A673 (cell line): ENCODE results near the gene XPO5. TPM values are rescaled to one million over a fixed set of nuclear protein-coding genes. Genes with fewer than 3 reads are reported as not detected.

ENCODE experiments used
- BruUV-seq: library from RNA; stranded (reverse); fragments of 400-500 nt; replicated peaks from 2 replicates; lab custom pipeline; 2021; lab: Mats Ljungman, UMichigan
- CTCF ChIA-PET: fragments of 300-600 bp; sonication (Branson Sonifier 250); formaldehyde crosslinking; loops from one replicate; lab custom pipeline; 2022; ENCODE audit warnings: antibody characterized with exemption; lab: Charles Lee
- POLR2A ChIA-PET: fragments of 300-600 bp; sonication (Branson Sonifier 250); formaldehyde crosslinking; loops from one replicate; lab custom pipeline; 2022; ENCODE audit warnings: antibody characterized with exemption; ENCODE audit not compliant: low non-redundant PET; lab: Charles Lee
- DNase-seq: peaks from one replicate; pipeline ENCODE4 v3.0.0-alpha.2; 2015; ENCODE audit warnings: low spot score
- H3K27ac ChIP-seq: fragments of 200-600 bp; sonication (generic); 2 replicates; pipeline ENCODE4 v1.5.1; 2016; ENCODE audit warnings: mixed run types, low read depth, mild to moderate bottlenecking, mixed read lengths, antibody characterized with exemption, low read length; ENCODE audit not compliant: poor library complexity, severe bottlenecking
- H3K27me3 ChIP-seq: fragments of 200-600 bp; sonication (generic); replicated peaks from 2 replicates; pipeline ENCODE4 v1.6.1; 2017; ENCODE audit warnings: mixed run types, low read depth, mild to moderate bottlenecking, mixed read lengths, antibody characterized with exemption, low read length; ENCODE audit not compliant: insufficient read depth, poor library complexity
- H3K36me3 ChIP-seq: fragments of 200-600 bp; sonication (generic); 2 replicates; pipeline ENCODE4 v1.6.1; 2016; ENCODE audit warnings: mixed run types, mild to moderate bottlenecking, mixed read lengths, antibody characterized with exemption, low read length; ENCODE audit not compliant: insufficient read depth, poor library complexity, severe bottlenecking
- H3K4me1 ChIP-seq: fragments of 200-600 bp; sonication (generic); 2 replicates; pipeline ENCODE4 v1.6.1; 2017; ENCODE audit warnings: mixed run types, mild to moderate bottlenecking, mixed read lengths, antibody characterized with exemption, low read length; ENCODE audit not compliant: insufficient read depth, poor library complexity, severe bottlenecking
- H3K4me3 ChIP-seq: fragments of 200-600 bp; sonication (generic); 2 replicates; pipeline ENCODE4 v1.5.1; 2016; ENCODE audit warnings: low read depth, mixed run types, mild to moderate bottlenecking, mixed read lengths, low read length; ENCODE audit not compliant: poor library complexity, severe bottlenecking
- H3K9me3 ChIP-seq: fragments of 200-600 bp; sonication (generic); 2 replicates; pipeline ENCODE4 v1.6.1; 2016; ENCODE audit warnings: mixed run types, low read depth, mild to moderate bottlenecking, mixed read lengths, antibody characterized with exemption, low read length; ENCODE audit not compliant: poor library complexity, severe bottlenecking
- EZH2 ChIP-seq: fragments of 200-600 bp; sonication (generic); IDR thresholded peaks from 2 replicates; pipeline ENCODE4 v1.6.1; 2017; ENCODE audit warnings: borderline replicate concordance, low read depth, mild to moderate bottlenecking, mixed read lengths, antibody characterized with exemption, low read length; ENCODE audit not compliant: poor library complexity, severe bottlenecking
- intact Hi-C: fragments of 100-400 bp; cut with micrococcal nuclease; formaldehyde crosslinking; loops from one replicate; pipeline ENCODE4 v1.10.0; 2022; ENCODE audit not compliant: unreplicated experiment
- total RNA-seq: library from RNA; stranded (reverse); gene quantifications from 2 replicates; pipeline ENCODE4 v1.2.3, GENCODE V29; 2021
- TF ChIP-seq, protein P1 (sequence below): fragments of 300-800, 200-600 bp; sonication (generic); conservative IDR thresholded peaks from 2 replicates; pipeline ENCODE4 v1.5.1; 2017; ENCODE audit warnings: low read depth, mild to moderate bottlenecking, antibody characterized with exemption, low read length, moderate library complexity, mixed read lengths

The XPO5 gene
- total RNA-seq, 1 experiment from 2014 or later: 111 TPM

DNA sequence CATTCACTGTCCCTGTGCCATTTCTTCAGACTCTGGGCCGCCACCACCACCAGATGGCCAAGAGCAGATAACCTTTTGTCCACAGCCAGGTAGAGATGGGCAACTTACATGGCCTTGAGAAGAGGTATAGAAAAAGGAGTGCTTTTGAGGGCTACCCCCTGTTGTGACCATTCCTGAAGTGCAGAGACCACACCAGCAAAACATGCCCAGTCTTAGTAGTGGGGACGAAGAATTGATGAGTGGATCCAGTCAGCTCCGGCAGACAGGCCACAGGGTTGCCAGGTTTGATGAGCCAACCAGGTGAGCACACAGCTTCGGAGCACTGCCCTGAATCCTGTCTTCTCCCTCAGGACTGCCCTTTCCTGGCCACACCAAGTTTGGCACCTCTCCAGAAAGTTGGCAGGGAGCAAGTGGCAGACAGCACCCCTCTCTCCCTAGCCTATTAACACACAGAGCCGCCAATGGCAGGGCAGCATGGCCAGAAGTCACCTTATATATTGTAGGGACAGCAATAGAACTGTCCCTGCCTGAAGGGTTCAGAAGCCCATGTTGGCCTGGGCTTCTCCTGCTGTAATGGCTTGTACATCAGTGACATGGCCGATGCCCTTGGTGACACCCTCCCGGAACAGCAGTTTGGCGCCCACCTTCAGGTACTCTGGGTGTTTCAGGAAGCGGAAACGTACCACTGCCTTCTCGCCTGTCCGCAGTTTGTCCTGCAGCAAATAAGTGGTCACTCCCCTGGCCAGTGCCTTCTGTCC lies 45.4 kb upstream of the XPO5 start:
- Histone ChIP-seq H3K27ac (no peak overlapping the region), H3K4me1 (no peaks in the 10 kb centered on the region), H3K4me3 (no peak overlapping the region), H3K27me3 (no peaks in the 10 kb centered on the region), H3K9me3 (no peaks in the 10 kb centered on the region), H3K36me3 (peaks cover 65% of the 10 kb centered on the region)
- no peak for DNase-seq
- no TSS peak for BruUV-seq
- intact Hi-C loops: no loop called here
- ChIA-PET POLR2A (no interaction called here), CTCF (no interaction called here)
- TF ChIP-seq, protein P1, sequence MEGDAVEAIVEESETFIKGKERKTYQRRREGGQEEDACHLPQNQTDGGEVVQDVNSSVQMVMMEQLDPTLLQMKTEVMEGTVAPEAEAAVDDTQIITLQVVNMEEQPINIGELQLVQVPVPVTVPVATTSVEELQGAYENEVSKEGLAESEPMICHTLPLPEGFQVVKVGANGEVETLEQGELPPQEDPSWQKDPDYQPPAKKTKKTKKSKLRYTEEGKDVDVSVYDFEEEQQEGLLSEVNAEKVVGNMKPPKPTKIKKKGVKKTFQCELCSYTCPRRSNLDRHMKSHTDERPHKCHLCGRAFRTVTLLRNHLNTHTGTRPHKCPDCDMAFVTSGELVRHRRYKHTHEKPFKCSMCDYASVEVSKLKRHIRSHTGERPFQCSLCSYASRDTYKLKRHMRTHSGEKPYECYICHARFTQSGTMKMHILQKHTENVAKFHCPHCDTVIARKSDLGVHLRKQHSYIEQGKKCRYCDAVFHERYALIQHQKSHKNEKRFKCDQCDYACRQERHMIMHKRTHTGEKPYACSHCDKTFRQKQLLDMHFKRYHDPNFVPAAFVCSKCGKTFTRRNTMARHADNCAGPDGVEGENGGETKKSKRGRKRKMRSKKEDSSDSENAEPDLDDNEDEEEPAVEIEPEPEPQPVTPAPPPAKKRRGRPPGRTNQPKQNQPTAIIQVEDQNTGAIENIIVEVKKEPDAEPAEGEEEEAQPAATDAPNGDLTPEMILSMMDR: no peak
- TF ChIP-seq EZH2: no peak

DNA sequence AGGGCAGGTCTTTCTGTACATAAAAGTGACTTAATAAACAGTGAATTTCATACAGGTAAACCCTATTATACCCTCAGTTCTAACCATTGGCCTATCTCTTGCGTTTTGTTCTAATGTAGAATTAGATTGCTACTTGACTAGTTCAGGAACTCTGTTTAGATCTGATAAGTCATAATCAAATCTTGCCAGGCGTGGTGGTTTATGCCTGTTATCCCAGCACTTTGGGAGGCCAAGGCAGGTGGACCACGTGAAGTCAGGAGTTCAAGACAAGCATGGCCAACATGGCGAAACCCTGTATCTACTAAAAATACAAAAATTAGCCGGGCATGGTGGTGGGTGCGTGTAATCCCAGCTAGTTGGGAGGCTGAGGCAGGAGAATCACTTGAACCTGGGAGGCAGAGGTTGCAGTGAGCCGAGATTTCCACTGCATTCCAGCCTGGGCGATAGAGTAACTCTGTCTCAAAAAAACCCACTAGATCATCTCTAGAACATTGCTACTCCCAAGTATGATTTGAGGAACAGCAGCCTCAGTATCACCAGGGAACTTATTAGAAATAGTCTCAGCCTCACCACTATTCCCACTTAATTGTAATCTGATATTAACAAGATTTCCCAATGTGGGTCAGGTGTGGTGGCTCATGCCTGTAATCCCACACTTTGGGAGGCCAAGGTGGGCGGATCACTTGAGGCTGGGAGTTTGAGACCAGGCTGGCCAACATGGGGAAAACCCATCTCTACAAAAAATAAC lies 41.1 kb upstream of the XPO5 start:
- Histone ChIP-seq H3K4me3 (no peak overlapping the region), H3K9me3 (no peaks in the 10 kb centered on the region), H3K36me3 (peaks cover 47% of the 10 kb centered on the region), H3K27ac (no peak overlapping the region), H3K4me1 (no peaks in the 10 kb centered on the region), H3K27me3 (no peaks in the 10 kb centered on the region)
- intact Hi-C loops: no loop called here
- no peak for DNase-seq
- BruUV-seq: no TSS peak
- CTCF ChIA-PET: no interaction called here
- POLR2A ChIA-PET: interaction anchor here (0.6 kb wide), 1 partner anchor 23 kb away, joined by 5 read pairs; no protein-coding TSS in a partner anchor
- no peak for TF ChIP-seq EZH2

DNA sequence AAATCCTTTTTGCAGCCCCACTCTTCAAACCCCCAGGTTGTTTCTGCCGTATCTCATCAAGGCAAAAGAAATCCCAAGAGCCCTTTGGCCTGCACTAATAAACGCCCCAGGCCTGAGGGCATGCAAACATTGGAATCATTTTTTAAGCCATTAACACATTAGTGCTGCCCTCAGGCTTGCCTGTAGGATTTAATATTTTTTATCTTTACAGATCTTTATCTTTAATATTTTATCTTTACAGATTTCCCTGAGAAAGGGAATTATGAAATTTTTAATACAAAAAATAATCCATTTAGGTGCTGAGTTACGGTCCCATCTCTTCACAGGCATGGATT lies 38.5 kb upstream of the XPO5 start:
- H3K4me3 ChIP-seq: no peak overlapping the region
- no peak overlapping the region for H3K27ac ChIP-seq
- BruUV-seq: no TSS peak
- DNase-seq: no peak
- no peaks in the 10 kb centered on the region for H3K4me1 ChIP-seq
- POLR2A ChIA-PET: no interaction called here
- TF ChIP-seq, protein P1: no peak
- no peak for TF ChIP-seq EZH2
- H3K36me3 ChIP-seq: peaks cover 42% of the 10 kb centered on the region
- H3K9me3 ChIP-seq: no peaks in the 10 kb centered on the region
- intact Hi-C loops: no loop called here
- CTCF ChIA-PET: no interaction called here
- H3K27me3 ChIP-seq: no peaks in the 10 kb centered on the region
